ENCODE data around the gene ACTRT2. TPM values are rescaled to one million over a fixed set of nuclear protein-coding genes. Genes with fewer than 3 reads are reported as not detected.
A peak's percentile ranks its signal among the peaks of the same experiment; 100 is the strongest.

Gene ACTRT2
- total RNA-seq, 1 donor from 2014 or later: not detected

- no peaks in the 10 kb centered on the region for H3K36me3 ChIP-seq
- no peak overlapping the region for H3K27ac ChIP-seq
- H3K27me3 ChIP-seq (ENCODE audit: low read depth): peaks cover 33% of the 10 kb centered on the region
- intact Hi-C loops (cut with DNase I): no loop called here
- no peak overlapping the region for H3K4me3 ChIP-seq
- DNase-seq (no peak), ATAC-seq (no peak)
- peaks cover 3% of the 10 kb centered on the region for H3K9me3 ChIP-seq
- TF ChIP-seq CTCF (IDR thresholded peaks at IDR 0.05): no peak
- no peaks in the 10 kb centered on the region for H3K4me1 ChIP-seq
These were observed 21.7 kb upstream of the ACTRT2 start for GRCh38 chr1:2999571-2999970.

GRCh38 chr1:3000214-3000613, 21.1 kb upstream of the ACTRT2 start:
- Histone ChIP-seq H3K4me1 (no peaks in the 10 kb centered on the region), H3K27ac (no peak overlapping the region), H3K4me3 (no peak overlapping the region), H3K9me3 (no peaks in the 10 kb centered on the region), H3K27me3 (ENCODE audit: low read depth) (peaks cover 38% of the 10 kb centered on the region), H3K36me3 (no peaks in the 10 kb centered on the region)
- ATAC-seq: no peak
- TF ChIP-seq CTCF (IDR thresholded peaks at IDR 0.05): no peak
- DNase-seq: no peak
- intact Hi-C loops (cut with DNase I): no loop called here

GRCh38 chr1:3000671-3001470, 20.4 kb upstream of the ACTRT2 start:
- intact Hi-C loops (cut with DNase I): no loop called here

GRCh38 chr1:3001471-3002348, 19.6 kb upstream of the ACTRT2 start:
- TF ChIP-seq CTCF (IDR thresholded peaks at IDR 0.05): no peak
- ATAC-seq: no peak
- peaks cover 38% of the 10 kb centered on the region for H3K27me3 ChIP-seq (ENCODE audit: low read depth)
- no peaks in the 10 kb centered on the region for H3K36me3 ChIP-seq
- no peak for DNase-seq
- no peaks in the 10 kb centered on the region for H3K9me3 ChIP-seq
- no peak overlapping the region for H3K27ac ChIP-seq
- intact Hi-C loops (cut with DNase I): no loop called here
- H3K4me3 ChIP-seq: no peak overlapping the region
- H3K4me1 ChIP-seq: no peaks in the 10 kb centered on the region

More at GRCh38 chr1:3000671-3001470, 20.4 kb upstream of the ACTRT2 start:
- TF ChIP-seq CTCF (IDR thresholded peaks at IDR 0.05): no peak
- ATAC-seq (no peak), DNase-seq (peak; percentile 42)
- Histone ChIP-seq H3K27ac (no peak overlapping the region), H3K9me3 (no peaks in the 10 kb centered on the region), H3K4me3 (no peak overlapping the region), H3K4me1 (no peaks in the 10 kb centered on the region), H3K36me3 (no peaks in the 10 kb centered on the region), H3K27me3 (ENCODE audit: low read depth) (peaks cover 38% of the 10 kb centered on the region)

- Histone ChIP-seq H3K4me3 (no peak overlapping the region), H3K4me1 (no peaks in the 10 kb centered on the region), H3K27me3 (ENCODE audit: low read depth) (peaks cover 39% of the 10 kb centered on the region), H3K9me3 (peaks cover 5% of the 10 kb centered on the region), H3K36me3 (no peaks in the 10 kb centered on the region), H3K27ac (no peak overlapping the region)
- DNase-seq: peak; percentile 40
- intact Hi-C loops (cut with DNase I): no loop called here
- TF ChIP-seq CTCF (IDR thresholded peaks at IDR 0.05): no peak
- ATAC-seq: no peak
These were observed 18.8 kb upstream of the ACTRT2 start for GRCh38 chr1:3002349-3003038.

Data from lower lobe of right lung (tissue), 2 donors.